Measurements from ENCODE around the gene WASL.

WASL gene

DNA sequence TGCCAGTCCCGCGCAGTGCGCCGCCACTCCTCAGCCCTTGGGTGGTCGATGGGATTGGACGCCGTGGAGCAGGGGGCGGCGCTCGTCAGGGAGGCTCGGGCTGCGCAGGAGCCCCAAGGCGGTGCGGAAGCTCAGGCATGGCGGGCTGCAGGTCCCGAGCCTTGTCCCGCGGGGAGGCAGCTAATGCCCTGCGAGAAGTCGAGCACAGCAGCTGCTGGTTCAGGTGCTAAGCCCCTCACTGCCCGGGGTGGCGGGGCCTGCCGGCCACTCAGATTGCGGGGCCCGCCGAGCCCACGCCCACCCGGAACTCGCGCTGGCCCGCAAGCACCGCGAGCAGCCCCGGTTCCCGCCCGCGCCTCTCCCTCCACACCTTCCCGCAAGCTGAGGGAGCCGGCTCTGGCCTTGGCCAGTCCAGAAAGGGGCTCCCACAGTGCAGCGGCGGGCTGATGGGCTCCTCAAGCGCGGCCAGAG is 14.4 kb upstream of the WASL start:
- TF ChIP-seq ZBTB7A (IDR thresholded peaks at IDR 0.05; ENCODE audit: low read depth) (no peak), TAF1 (IDR thresholded peaks at IDR 0.05; ENCODE audit: low read depth) (no peak)
- TF ChIP-seq, protein P1, sequence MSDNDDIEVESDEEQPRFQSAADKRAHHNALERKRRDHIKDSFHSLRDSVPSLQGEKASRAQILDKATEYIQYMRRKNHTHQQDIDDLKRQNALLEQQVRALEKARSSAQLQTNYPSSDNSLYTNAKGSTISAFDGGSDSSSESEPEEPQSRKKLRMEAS (IDR thresholded peaks at IDR 0.05) = no peak

DNA sequence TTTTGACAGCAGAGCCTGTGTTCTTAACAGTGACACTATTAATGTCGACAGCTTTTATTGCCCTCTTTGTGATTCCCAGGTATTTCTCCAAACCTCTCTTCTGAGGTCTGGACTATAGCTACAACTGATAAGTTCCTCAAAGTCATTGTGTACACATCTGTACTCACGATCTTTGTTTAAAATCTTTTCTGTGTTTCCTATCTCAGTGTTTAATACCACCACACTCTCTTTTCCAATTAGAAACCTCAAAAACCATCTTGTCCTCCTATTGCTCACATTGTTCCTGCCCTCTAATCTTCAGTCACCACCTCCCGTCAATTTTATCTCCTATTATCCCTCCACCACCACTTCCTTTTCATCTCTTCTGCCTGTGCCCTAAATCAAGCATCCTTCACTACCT is 12.9 kb upstream of the WASL start:
- TF ChIP-seq CREB1 (IDR thresholded peaks at IDR 0.05; ENCODE audit: low read depth) (no peak), TCF12 (IDR thresholded peaks at IDR 0.05; ENCODE audit: low read depth) (no peak), ZBTB7A (IDR thresholded peaks at IDR 0.05; ENCODE audit: low read depth) (no peak)

DNA sequence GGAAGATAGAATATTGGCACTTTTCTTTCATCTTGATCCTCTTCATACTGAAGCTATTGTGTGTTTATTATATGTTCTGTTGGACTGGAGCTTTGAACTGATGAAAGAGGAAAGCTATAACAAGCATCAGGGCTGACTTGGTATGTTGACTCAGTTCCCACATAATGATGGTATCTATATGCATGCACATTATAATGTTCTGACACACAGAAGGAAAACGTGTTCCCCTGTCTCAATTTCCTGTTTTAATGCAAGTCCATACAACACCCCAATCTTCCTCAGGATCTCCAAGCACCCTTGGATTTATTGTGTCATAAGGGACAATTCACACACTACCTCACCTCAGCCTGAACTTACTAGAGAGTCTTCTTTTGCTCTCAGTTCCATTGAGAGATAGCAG is 8.3 kb upstream of the WASL start:
- TF ChIP-seq TAF1 (IDR thresholded peaks at IDR 0.05; ENCODE audit: low read depth) = no peak
- TF ChIP-seq NFIC (IDR thresholded peaks at IDR 0.05) = no peak
- TF ChIP-seq, protein P2, sequence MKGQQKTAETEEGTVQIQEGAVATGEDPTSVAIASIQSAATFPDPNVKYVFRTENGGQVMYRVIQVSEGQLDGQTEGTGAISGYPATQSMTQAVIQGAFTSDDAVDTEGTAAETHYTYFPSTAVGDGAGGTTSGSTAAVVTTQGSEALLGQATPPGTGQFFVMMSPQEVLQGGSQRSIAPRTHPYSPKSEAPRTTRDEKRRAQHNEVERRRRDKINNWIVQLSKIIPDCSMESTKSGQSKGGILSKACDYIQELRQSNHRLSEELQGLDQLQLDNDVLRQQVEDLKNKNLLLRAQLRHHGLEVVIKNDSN (IDR thresholded peaks at IDR 0.05) = no peak

DNA sequence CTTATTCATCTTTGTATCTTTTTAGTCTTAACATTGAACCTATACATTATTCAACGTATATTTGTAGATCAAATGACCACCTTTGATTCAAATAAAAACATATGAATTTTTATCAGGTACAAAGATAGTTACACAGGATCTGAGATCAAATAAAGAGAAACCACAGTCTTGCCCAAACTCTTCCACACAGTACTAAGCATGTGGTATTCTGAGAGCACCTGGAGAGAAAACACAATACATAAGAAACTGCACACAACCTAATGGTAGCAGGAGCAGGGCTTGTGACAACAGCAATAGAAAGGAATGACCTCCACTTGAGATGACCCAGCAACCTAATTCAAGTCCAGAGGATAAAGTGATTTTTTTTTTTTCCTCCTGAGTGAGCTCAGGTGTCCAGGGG is 6.5 kb upstream of the WASL start:
- TF ChIP-seq CREB1 (IDR thresholded peaks at IDR 0.05; ENCODE audit: low read depth) = no peak
- TF ChIP-seq, protein P3, sequence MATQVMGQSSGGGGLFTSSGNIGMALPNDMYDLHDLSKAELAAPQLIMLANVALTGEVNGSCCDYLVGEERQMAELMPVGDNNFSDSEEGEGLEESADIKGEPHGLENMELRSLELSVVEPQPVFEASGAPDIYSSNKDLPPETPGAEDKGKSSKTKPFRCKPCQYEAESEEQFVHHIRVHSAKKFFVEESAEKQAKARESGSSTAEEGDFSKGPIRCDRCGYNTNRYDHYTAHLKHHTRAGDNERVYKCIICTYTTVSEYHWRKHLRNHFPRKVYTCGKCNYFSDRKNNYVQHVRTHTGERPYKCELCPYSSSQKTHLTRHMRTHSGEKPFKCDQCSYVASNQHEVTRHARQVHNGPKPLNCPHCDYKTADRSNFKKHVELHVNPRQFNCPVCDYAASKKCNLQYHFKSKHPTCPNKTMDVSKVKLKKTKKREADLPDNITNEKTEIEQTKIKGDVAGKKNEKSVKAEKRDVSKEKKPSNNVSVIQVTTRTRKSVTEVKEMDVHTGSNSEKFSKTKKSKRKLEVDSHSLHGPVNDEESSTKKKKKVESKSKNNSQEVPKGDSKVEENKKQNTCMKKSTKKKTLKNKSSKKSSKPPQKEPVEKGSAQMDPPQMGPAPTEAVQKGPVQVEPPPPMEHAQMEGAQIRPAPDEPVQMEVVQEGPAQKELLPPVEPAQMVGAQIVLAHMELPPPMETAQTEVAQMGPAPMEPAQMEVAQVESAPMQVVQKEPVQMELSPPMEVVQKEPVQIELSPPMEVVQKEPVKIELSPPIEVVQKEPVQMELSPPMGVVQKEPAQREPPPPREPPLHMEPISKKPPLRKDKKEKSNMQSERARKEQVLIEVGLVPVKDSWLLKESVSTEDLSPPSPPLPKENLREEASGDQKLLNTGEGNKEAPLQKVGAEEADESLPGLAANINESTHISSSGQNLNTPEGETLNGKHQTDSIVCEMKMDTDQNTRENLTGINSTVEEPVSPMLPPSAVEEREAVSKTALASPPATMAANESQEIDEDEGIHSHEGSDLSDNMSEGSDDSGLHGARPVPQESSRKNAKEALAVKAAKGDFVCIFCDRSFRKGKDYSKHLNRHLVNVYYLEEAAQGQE (IDR thresholded peaks at IDR 0.05; ENCODE audit: low read depth) = no peak
- TF ChIP-seq FOXM1 (IDR thresholded peaks at IDR 0.05; ENCODE audit: borderline replicate concordance, low read depth) = no peak
- TF ChIP-seq TAF1 (IDR thresholded peaks at IDR 0.05; ENCODE audit: low read depth) = no peak

DNA sequence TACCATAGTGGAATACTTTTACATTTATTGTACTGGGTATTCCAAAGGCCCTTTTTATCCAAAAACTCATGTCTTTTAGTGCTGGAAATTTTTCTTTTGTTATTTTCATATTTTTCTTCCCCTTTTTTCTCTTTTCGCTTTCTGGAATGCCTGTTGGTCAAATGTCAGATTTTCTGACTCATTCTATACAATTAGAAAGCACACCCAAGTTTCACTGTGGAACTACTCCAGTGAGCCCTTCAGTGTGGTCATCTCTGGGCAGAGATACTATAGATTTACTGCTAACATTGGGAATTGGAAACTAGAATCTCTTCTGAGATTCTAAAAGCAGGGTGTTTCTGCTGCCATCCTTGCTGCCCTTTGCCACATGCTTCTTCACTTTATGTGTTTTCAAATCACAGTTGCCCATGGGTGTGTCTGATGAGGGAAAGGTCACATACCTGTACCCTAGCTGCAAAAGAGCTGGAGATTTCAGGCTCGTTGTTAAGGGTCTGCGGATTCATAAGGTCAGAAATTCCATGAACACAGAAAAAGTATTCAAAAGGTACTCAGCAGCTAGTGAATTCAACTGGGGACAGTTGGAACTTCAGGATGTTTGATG is 5.6 kb upstream of the WASL start:
- no peak for TF ChIP-seq TCF12 (IDR thresholded peaks at IDR 0.05; ENCODE audit: low read depth)
- no peak for TF ChIP-seq CEBPB (IDR thresholded peaks at IDR 0.05)
- no peak for TF ChIP-seq EGR1 (IDR thresholded peaks at IDR 0.05)
- no peak for TF ChIP-seq TAF1 (IDR thresholded peaks at IDR 0.05; ENCODE audit: low read depth)
- no peak for TF ChIP-seq NFIC (IDR thresholded peaks at IDR 0.05)
- no peak for TF ChIP-seq TEAD4 (IDR thresholded peaks at IDR 0.05)
- TF ChIP-seq, protein P2 (IDR thresholded peaks at IDR 0.05) = no peak

DNA sequence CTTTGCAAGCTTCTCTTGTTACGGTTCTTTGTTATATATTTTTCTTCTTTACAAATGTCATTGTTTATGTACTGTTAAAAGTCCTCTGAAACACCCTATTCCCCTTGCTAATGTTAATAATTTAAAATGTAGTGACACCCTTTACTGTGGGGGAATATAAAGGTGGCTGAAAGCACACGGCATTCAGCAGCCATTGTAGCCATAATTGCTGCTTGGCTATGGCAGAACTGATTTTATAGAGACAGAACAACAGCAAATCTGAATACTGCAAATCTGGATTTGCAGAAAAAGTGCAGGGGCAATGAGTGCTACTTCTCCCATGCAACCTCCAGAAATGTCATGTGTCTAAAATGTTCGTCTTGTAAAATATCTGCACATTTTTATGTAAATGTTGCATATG is 3.7 kb upstream of the WASL start:
- TF ChIP-seq, protein P2 (IDR thresholded peaks at IDR 0.05) = no peak
- TF ChIP-seq RAD21 (IDR thresholded peaks at IDR 0.05; ENCODE audit: low read depth) = no peak

DNA sequence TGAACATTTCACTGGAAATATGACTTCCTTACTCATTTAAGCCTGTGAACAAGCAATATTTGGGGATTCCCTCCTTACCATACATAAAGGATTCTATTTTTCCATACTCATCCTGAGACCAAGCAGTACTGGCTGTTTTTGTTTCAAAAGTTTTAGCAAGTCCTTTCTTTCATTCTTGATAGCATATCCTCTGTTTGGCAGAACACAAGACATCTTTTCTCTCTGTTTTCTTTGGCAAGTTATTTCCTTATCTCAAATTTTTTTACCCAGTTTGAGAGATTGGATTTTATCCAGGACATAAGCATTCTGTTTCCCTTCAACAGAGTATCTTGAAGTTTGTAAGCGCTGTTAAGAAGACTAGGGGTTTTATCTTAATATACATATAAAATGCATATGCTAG is 3.0 kb upstream of the WASL start:
- TF ChIP-seq CREB1 (IDR thresholded peaks at IDR 0.05; ENCODE audit: low read depth) = no peak
- no peak for TF ChIP-seq EGR1 (IDR thresholded peaks at IDR 0.05)
- no peak for TF ChIP-seq TAF1 (IDR thresholded peaks at IDR 0.05; ENCODE audit: low read depth)
- TF ChIP-seq NFIC (IDR thresholded peaks at IDR 0.05) = no peak
- TF ChIP-seq TCF12 (IDR thresholded peaks at IDR 0.05; ENCODE audit: low read depth) = no peak
- no peak for TF ChIP-seq RAD21 (IDR thresholded peaks at IDR 0.05; ENCODE audit: low read depth)
- TF ChIP-seq FOXM1 (IDR thresholded peaks at IDR 0.05; ENCODE audit: borderline replicate concordance, low read depth) = no peak
- TF ChIP-seq, protein P3 (IDR thresholded peaks at IDR 0.05; ENCODE audit: low read depth) = no peak
- no peak for TF ChIP-seq YY1 (IDR thresholded peaks at IDR 0.05; ENCODE audit: low read depth)
- no peak for TF ChIP-seq TEAD4 (IDR thresholded peaks at IDR 0.05)
- no peak for TF ChIP-seq EP300 (IDR thresholded peaks at IDR 0.05; ENCODE audit: borderline replicate concordance)
- no peak for TF ChIP-seq CEBPB (IDR thresholded peaks at IDR 0.05)
- no peak for TF ChIP-seq ZBTB7A (IDR thresholded peaks at IDR 0.05; ENCODE audit: low read depth)
- TF ChIP-seq, protein P2 (IDR thresholded peaks at IDR 0.05) = no peak
- TF ChIP-seq, protein P1 (IDR thresholded peaks at IDR 0.05) = no peak
